ENCODE results near the gene DOCK2. TPM values are rescaled to one million over a fixed set of nuclear protein-coding genes. Genes with fewer than 3 reads are reported as not detected.

The DOCK2 gene
- total RNA-seq, 1 experiment from 2014 or later = 2.2 TPM

- DNase-seq (ENCODE audit: low spot score) = no peak
- H3K4me1 ChIP-seq (ENCODE audit: insufficient read depth, low read length, poor library complexity, severe bottlenecking) = peaks cover 10% of the 10 kb centered on the region
- intact Hi-C loops (cut with micrococcal nuclease; ENCODE audit: unreplicated experiment) = no loop called here
- POLR2A ChIA-PET (ENCODE audit: low non-redundant PET) = no interaction called here
- no peaks in the 10 kb centered on the region for H3K9me3 ChIP-seq (ENCODE audit: low read depth, low read length, poor library complexity, severe bottlenecking)
- H3K36me3 ChIP-seq (ENCODE audit: insufficient read depth, low read length, poor library complexity, severe bottlenecking) = no peaks in the 10 kb centered on the region
- H3K27me3 ChIP-seq (replicated peaks; ENCODE audit: insufficient read depth, low read depth, low read length, poor library complexity) = no peaks in the 10 kb centered on the region
- CTCF ChIA-PET = no interaction called here
- H3K4me3 ChIP-seq (ENCODE audit: low read depth, low read length, poor library complexity, severe bottlenecking) = no peak overlapping the region
- TF ChIP-seq, protein P1, sequence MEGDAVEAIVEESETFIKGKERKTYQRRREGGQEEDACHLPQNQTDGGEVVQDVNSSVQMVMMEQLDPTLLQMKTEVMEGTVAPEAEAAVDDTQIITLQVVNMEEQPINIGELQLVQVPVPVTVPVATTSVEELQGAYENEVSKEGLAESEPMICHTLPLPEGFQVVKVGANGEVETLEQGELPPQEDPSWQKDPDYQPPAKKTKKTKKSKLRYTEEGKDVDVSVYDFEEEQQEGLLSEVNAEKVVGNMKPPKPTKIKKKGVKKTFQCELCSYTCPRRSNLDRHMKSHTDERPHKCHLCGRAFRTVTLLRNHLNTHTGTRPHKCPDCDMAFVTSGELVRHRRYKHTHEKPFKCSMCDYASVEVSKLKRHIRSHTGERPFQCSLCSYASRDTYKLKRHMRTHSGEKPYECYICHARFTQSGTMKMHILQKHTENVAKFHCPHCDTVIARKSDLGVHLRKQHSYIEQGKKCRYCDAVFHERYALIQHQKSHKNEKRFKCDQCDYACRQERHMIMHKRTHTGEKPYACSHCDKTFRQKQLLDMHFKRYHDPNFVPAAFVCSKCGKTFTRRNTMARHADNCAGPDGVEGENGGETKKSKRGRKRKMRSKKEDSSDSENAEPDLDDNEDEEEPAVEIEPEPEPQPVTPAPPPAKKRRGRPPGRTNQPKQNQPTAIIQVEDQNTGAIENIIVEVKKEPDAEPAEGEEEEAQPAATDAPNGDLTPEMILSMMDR (conservative IDR thresholded peaks at IDR 0.05; ENCODE audit: low read depth, low read length) = no peak
- no peak for TF ChIP-seq EZH2 (IDR thresholded peaks at IDR 0.05; ENCODE audit: borderline replicate concordance, low read depth, low read length, poor library complexity, severe bottlenecking)
- BruUV-seq (replicated peaks) = no TSS peak
- H3K27ac ChIP-seq (ENCODE audit: low read depth, low read length, poor library complexity, severe bottlenecking) = no peak overlapping the region
These were observed 277.7 kb downstream of the DOCK2 start for GRCh38 chr5:169914766-169915165.

DNA sequence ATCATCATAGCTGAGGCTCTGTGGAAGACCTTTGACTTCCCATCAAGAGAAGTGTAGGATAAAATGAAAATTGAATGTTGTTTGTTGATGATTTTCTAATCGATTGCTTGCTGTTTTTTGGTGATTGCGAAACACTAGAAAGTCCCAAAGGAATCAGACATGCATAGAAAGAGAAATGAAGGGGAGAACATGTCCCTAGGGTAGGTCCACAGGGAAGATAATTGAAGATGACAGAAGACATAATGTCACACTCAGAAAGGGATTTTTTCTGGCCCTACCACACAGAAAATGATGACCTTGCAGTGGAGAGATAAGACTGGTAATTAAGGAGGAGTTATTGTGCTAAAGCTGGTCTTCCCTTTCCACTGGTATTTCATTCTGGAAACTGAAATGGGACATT is 280.4 kb downstream of the DOCK2 start:
- Histone ChIP-seq H3K4me3 (ENCODE audit: low read depth, low read length, poor library complexity, severe bottlenecking) (no peak overlapping the region), H3K27me3 (replicated peaks; ENCODE audit: insufficient read depth, low read depth, low read length, poor library complexity) (no peaks in the 10 kb centered on the region), H3K4me1 (ENCODE audit: insufficient read depth, low read length, poor library complexity, severe bottlenecking) (peaks cover 6% of the 10 kb centered on the region), H3K27ac (ENCODE audit: low read depth, low read length, poor library complexity, severe bottlenecking) (no peak overlapping the region), H3K36me3 (ENCODE audit: insufficient read depth, low read length, poor library complexity, severe bottlenecking) (no peaks in the 10 kb centered on the region), H3K9me3 (ENCODE audit: low read depth, low read length, poor library complexity, severe bottlenecking) (no peaks in the 10 kb centered on the region)
- CTCF ChIA-PET = no interaction called here
- no peak for DNase-seq (ENCODE audit: low spot score)
- intact Hi-C loops (cut with micrococcal nuclease; ENCODE audit: unreplicated experiment) = no loop called here
- no TSS peak for BruUV-seq (replicated peaks)
- TF ChIP-seq, protein P1 (conservative IDR thresholded peaks at IDR 0.05; ENCODE audit: low read depth, low read length) = no peak
- no peak for TF ChIP-seq EZH2 (IDR thresholded peaks at IDR 0.05; ENCODE audit: borderline replicate concordance, low read depth, low read length, poor library complexity, severe bottlenecking)
- POLR2A ChIA-PET (ENCODE audit: low non-redundant PET) = no interaction called here

GRCh38 chr5:169918228-169918627 is 281.2 kb downstream of the DOCK2 start:
- Histone ChIP-seq H3K27me3 (replicated peaks; ENCODE audit: insufficient read depth, low read depth, low read length, poor library complexity) (no peaks in the 10 kb centered on the region), H3K9me3 (ENCODE audit: low read depth, low read length, poor library complexity, severe bottlenecking) (no peaks in the 10 kb centered on the region), H3K4me1 (ENCODE audit: insufficient read depth, low read length, poor library complexity, severe bottlenecking) (peaks cover 6% of the 10 kb centered on the region), H3K4me3 (ENCODE audit: low read depth, low read length, poor library complexity, severe bottlenecking) (no peak overlapping the region), H3K36me3 (ENCODE audit: insufficient read depth, low read length, poor library complexity, severe bottlenecking) (no peaks in the 10 kb centered on the region), H3K27ac (ENCODE audit: low read depth, low read length, poor library complexity, severe bottlenecking) (no peak overlapping the region)
- no TSS peak for BruUV-seq (replicated peaks)
- CTCF ChIA-PET = no interaction called here
- no peak for DNase-seq (ENCODE audit: low spot score)
- intact Hi-C loops (cut with micrococcal nuclease; ENCODE audit: unreplicated experiment) = no loop called here
- POLR2A ChIA-PET (ENCODE audit: low non-redundant PET) = no interaction called here
- TF ChIP-seq EZH2 (IDR thresholded peaks at IDR 0.05; ENCODE audit: borderline replicate concordance, low read depth, low read length, poor library complexity, severe bottlenecking) = no peak
- TF ChIP-seq, protein P1 (conservative IDR thresholded peaks at IDR 0.05; ENCODE audit: low read depth, low read length) = no peak

All from A673 (cell line).